Endothelial cell of umbilical vein (primary cell): Measurements from ENCODE around the gene TMEM11. TPM values are rescaled to one million over a fixed set of nuclear protein-coding genes. Genes with fewer than 3 reads are reported as not detected.

Experiments
- BruUV-seq: library from RNA; stranded (reverse); fragments of 400-500 nt; replicated peaks from 2 replicates; lab custom pipeline; 2021; lab: Mats Ljungman, UMichigan
- CTCF ChIA-PET: fragments of 300-600, 350-600 bp; sonication (Branson Sonifier 250); formaldehyde crosslinking; loops from one replicate; lab custom pipeline; 2021; ENCODE audit warnings: antibody characterized with exemption, inconsistent platforms; lab: Charles Lee
- POLR2A ChIA-PET: fragments of 300-600, 350-600 bp; sonication (Branson Sonifier 250); formaldehyde crosslinking; loops from one replicate; lab custom pipeline; 2021; ENCODE audit warnings: antibody characterized with exemption, inconsistent platforms; lab: Charles Lee
- DNase-seq: peaks from one replicate; pipeline ENCODE4 v3.0.0-alpha.2; 2011; ENCODE audit warnings: low read depth, low spot score
- FAIRE-seq: peaks from 2 replicates; lab custom pipeline; 2011; peaks lifted over from hg19 to GRCh38; lab: Jason Lieb, UNC
- H2AFZ ChIP-seq: 2 replicates; pipeline ENCODE4 v1.6.0; 2012; ENCODE audit warnings: low read depth, low read length, control low read depth, inconsistent platforms
- H3K27ac ChIP-seq: 2 replicates; pipeline ENCODE4 v1.5.1; 2011; ENCODE audit warnings: low read depth, mild to moderate bottlenecking, control low read depth, low read length, moderate library complexity; ENCODE audit not compliant: insufficient read depth
- H3K27me3 ChIP-seq, 2 experiments: 2 replicates each; pipeline versions ENCODE4 v1.6.0 to v1.6.1; 2011; ENCODE audit warnings: low read length in 2 of 2, mixed read lengths in 1 of 2; ENCODE audit not compliant: control insufficient read depth in 2 of 2, insufficient read depth in 2 of 2
- H3K36me3 ChIP-seq, 2 experiments: 2 replicates in 1 of 2; 3 replicates in 1 of 2; pipeline ENCODE4 v1.5.1; 2011; ENCODE audit warnings: low read length in 2 of 2, mild to moderate bottlenecking in 1 of 2, moderate library complexity in 1 of 2; ENCODE audit not compliant: control insufficient read depth in 2 of 2, insufficient read depth in 2 of 2; ENCODE audit errors: extremely low read depth in 1 of 2
- H3K4me1 ChIP-seq: 3 replicates; pipeline ENCODE4 v1.5.1; 2011; ENCODE audit warnings: mild to moderate bottlenecking, low read length; ENCODE audit not compliant: control insufficient read depth, insufficient read depth; ENCODE audit errors: extremely low read depth
- H3K4me2 ChIP-seq: 2 replicates; pipeline ENCODE4 v1.6.1; 2011; ENCODE audit warnings: low read length, control low read depth, mixed read lengths; ENCODE audit not compliant: insufficient read depth
- H3K4me3 ChIP-seq, 3 experiments: fragments of 200-600 bp in 1 of 3; sonication (generic), shearing (Covaris generic) in 1 of 3; replicated peaks in 1 of 3; 2 replicates each; pipeline ENCODE4 v1.5.1; 2011 to 2016; ENCODE audit warnings: control low read depth in 3 of 3, low read length in 3 of 3, mild to moderate bottlenecking in 2 of 3, inconsistent platforms in 1 of 3, low read depth in 1 of 3, moderate library complexity in 1 of 3; ENCODE audit not compliant: insufficient read depth in 1 of 3
- H3K79me2 ChIP-seq: 2 replicates; pipeline ENCODE4 v1.6.0; 2012; ENCODE audit warnings: low read length, inconsistent platforms; ENCODE audit not compliant: control insufficient read depth, insufficient read depth
- H3K9ac ChIP-seq: replicated peaks from 2 replicates; pipeline ENCODE3; 2011; ENCODE audit warnings: low read length, control low read depth; ENCODE audit not compliant: insufficient read depth; ENCODE audit errors: extremely low read depth
- H3K9me1 ChIP-seq: replicated peaks from 3 replicates; pipeline ENCODE4 v1.6.0; 2011; ENCODE audit warnings: mild to moderate bottlenecking, low read length; ENCODE audit not compliant: control insufficient read depth, insufficient read depth; ENCODE audit errors: extremely low read depth
- H3K9me3 ChIP-seq: replicated peaks from 2 replicates; pipeline ENCODE4 v1.5.1; 2012; ENCODE audit warnings: low read length, inconsistent platforms; ENCODE audit not compliant: control insufficient read depth, insufficient read depth
- H4K20me1 ChIP-seq: replicated peaks from 2 replicates; pipeline ENCODE3; 2011; ENCODE audit warnings: mild to moderate bottlenecking, low read length; ENCODE audit not compliant: control insufficient read depth, insufficient read depth; ENCODE audit errors: extremely low read depth
- EZH2 ChIP-seq: IDR thresholded peaks from 2 replicates; pipeline ENCODE4 v1.6.1; 2012; ENCODE audit warnings: borderline replicate concordance, low read depth, mild to moderate bottlenecking, moderate library complexity, low read length, inconsistent platforms; ENCODE audit not compliant: severe bottlenecking
- FOS ChIP-seq: IDR thresholded peaks from 2 replicates; pipeline ENCODE4 v1.6.1; 2011; ENCODE audit warnings: mild to moderate bottlenecking, low read length, moderate library complexity, borderline replicate concordance; ENCODE audit not compliant: insufficient read depth
- GATA2 ChIP-seq: IDR thresholded peaks from 2 replicates; pipeline ENCODE4 v1.7.0; 2011; ENCODE audit warnings: low read depth, mild to moderate bottlenecking, moderate library complexity, mixed read lengths, low read length; ENCODE audit not compliant: insufficient read length, insufficient read depth
- JUN ChIP-seq: IDR thresholded peaks from 2 replicates; pipeline ENCODE4 v1.6.1; 2011; ENCODE audit warnings: borderline replicate concordance, low read depth; ENCODE audit not compliant: insufficient read length, insufficient read depth
- MYC ChIP-seq: IDR thresholded peaks from one replicate; pipeline ENCODE4 v1.6.1; 2011; ENCODE audit warnings: mild to moderate bottlenecking, low read depth, low read length
- POLR2A ChIP-seq: IDR thresholded peaks from 2 replicates; pipeline ENCODE4 v1.6.1; 2012; ENCODE audit warnings: low read depth, mild to moderate bottlenecking, control low read depth, low read length
- POLR2AphosphoS5 ChIP-seq: IDR thresholded peaks from 2 replicates; pipeline ENCODE4 v1.6.1; 2012; ENCODE audit warnings: low read depth, mild to moderate bottlenecking, control low read depth, low read length, moderate library complexity; ENCODE audit not compliant: insufficient read depth
- dilution Hi-C: fragments of 300-500 bp; cut with MboI; formaldehyde crosslinking; loops from one replicate; pipeline ENCODE4 v1.15.0; 2019; ENCODE audit warnings: low sequenced_read_pairs; ENCODE audit not compliant: extremely low pct_ligation_motif_present
- intact Hi-C: fragments of 100-400 bp; cut with micrococcal nuclease; formaldehyde crosslinking; loops from one replicate; pipeline ENCODE4 v1.10.0; 2022
- polyA plus RNA-seq, 4 experiments: library from polyadenylated mRNA; depleted of rRNA in 3 of 4; stranded (reverse) in 3 of 4; unstranded in 1 of 4; fragments of >200 nt; gene quantifications; 2 replicates each; pipeline versions ENCODE4 v1.2.1 to v1.2.3, GENCODE V29; 2011 to 2012; ENCODE audit warnings: missing spikeins in 1 of 4
- total RNA-seq: library from RNA; stranded (reverse); gene quantifications from 2 replicates; pipeline ENCODE4 v1.2.3, GENCODE V29; 2021
- TF ChIP-seq, protein P1 (sequence below): IDR thresholded peaks from 2 replicates; pipeline ENCODE4 v1.6.1; 2011; ENCODE audit not compliant: insufficient read depth, insufficient read length
- TF ChIP-seq, protein P2 (sequence below), 2 donors: IDR thresholded peaks; 1 replicate in 1 of 2; 2 replicates in 1 of 2; pipeline ENCODE4 v1.5.1; 2011; ENCODE audit warnings: low read length in 2 of 2, mild to moderate bottlenecking in 2 of 2, moderate library complexity in 2 of 2, control low read depth in 1 of 2, inconsistent platforms in 1 of 2, low read depth in 1 of 2; ENCODE audit not compliant: insufficient read depth in 1 of 2; ENCODE audit errors: extremely low read depth in 1 of 2

Gene TMEM11
- total and polyA plus RNA-seq, 2 donors (not counting 3 experiments of a cell fraction or from before 2014, with no cell fraction given) = 27.4 to 79.9 TPM

DNA sequence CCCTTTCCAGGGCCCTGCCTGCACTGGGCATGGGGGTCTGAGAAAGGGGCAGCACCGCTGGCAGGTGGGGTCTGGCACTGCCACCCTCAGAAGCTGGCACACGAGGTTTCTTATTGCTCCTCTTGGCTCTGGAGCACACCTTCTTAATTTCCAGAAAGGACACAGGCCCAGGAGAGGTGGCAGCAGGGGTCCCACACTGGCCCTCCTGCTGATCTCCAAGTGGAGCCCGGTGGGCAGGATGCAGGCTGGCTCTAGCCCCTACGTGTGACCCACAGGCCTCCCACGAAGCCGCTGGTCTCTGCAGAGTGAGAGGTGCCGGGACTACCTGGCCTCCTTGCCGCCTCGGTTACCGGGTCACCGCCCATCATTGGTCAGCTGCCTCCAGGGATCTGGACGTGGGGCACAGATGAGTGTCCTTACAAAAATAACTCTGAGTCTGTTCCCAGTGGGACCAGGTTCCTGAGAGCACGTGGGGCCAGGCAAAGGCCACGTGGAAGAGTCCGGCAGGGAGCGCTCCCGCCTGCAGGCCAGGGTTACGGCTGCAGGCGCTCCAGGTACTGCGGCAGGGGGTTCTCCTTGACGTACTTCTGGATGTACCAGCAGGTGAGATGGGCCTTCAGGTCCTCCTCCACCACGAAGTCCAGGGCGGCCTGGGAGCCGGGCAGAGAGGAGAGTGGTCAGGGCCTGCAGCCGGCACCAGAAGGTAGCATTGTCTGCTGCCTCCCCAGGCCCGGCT, 29.0 kb upstream of the TMEM11 start:
- Histone ChIP-seq H2AFZ (no peak overlapping the region), H3K36me3 (peaks cover 0 to 3% of the 10 kb centered on the region in 2 experiments), H4K20me1 (no peaks in the 10 kb centered on the region), H3K27me3 (peaks cover 0 to 3% of the 10 kb centered on the region in 2 experiments), H3K4me1 (no peaks in the 10 kb centered on the region), H3K9me3 (no peaks in the 10 kb centered on the region), H3K79me2 (no peaks in the 10 kb centered on the region), H3K4me3 (no peak overlapping the region), H3K9ac (no peak overlapping the region), H3K9me1 (no peaks in the 10 kb centered on the region), H3K4me2 (no peak overlapping the region), H3K27ac (no peak overlapping the region)
- ChIA-PET CTCF (no interaction called here), POLR2A (no interaction called here)
- no peak for TF ChIP-seq MYC
- no peak for TF ChIP-seq EZH2
- TF ChIP-seq, protein P1, sequence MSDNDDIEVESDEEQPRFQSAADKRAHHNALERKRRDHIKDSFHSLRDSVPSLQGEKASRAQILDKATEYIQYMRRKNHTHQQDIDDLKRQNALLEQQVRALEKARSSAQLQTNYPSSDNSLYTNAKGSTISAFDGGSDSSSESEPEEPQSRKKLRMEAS = no peak
- TF ChIP-seq GATA2 = no peak
- no peak for TF ChIP-seq JUN
- TF ChIP-seq POLR2A = no peak
- TF ChIP-seq FOS = no peak
- no peak for TF ChIP-seq POLR2AphosphoS5
- TF ChIP-seq, protein P2, sequence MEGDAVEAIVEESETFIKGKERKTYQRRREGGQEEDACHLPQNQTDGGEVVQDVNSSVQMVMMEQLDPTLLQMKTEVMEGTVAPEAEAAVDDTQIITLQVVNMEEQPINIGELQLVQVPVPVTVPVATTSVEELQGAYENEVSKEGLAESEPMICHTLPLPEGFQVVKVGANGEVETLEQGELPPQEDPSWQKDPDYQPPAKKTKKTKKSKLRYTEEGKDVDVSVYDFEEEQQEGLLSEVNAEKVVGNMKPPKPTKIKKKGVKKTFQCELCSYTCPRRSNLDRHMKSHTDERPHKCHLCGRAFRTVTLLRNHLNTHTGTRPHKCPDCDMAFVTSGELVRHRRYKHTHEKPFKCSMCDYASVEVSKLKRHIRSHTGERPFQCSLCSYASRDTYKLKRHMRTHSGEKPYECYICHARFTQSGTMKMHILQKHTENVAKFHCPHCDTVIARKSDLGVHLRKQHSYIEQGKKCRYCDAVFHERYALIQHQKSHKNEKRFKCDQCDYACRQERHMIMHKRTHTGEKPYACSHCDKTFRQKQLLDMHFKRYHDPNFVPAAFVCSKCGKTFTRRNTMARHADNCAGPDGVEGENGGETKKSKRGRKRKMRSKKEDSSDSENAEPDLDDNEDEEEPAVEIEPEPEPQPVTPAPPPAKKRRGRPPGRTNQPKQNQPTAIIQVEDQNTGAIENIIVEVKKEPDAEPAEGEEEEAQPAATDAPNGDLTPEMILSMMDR (IDR thresholded peaks at IDR 0.05; ENCODE audit: extremely low read depth in 1 of 2, insufficient read depth in 1 of 2, low read depth in 1 of 2, low read length in 2 of 2) = no peak
- DNase-seq (no peak), FAIRE-seq (no peak)
- dilution Hi-C loops = no loop called here
- intact Hi-C loops = no loop called here
- BruUV-seq = no TSS peak
